SU-DHL-6 (cell line): ENCODE measurements around the gene BATF2.

ENCODE experiments used
- H2AFZ ChIP-seq: fragments of 200-600 bp; sonication (generic); 2 replicates; pipeline ENCODE4 v1.6.1; 2014; ENCODE audit warnings: low read depth, mild to moderate bottlenecking, moderate library complexity, mixed read lengths, antibody characterized with exemption, low read length; ENCODE audit not compliant: severe bottlenecking
- H3F3A ChIP-seq: fragments of 200-600 bp; shearing (Covaris generic); 2 replicates; pipeline ENCODE4 v1.6.0; 2016; ENCODE audit warnings: antibody characterized with exemption, mild to moderate bottlenecking; ENCODE audit not compliant: insufficient read depth
- H3K27ac ChIP-seq: fragments of 200-600 bp; sonication (generic); 2 replicates; pipeline ENCODE4 v1.5.1; 2016; ENCODE audit warnings: low read depth, mild to moderate bottlenecking, low read length, moderate library complexity, mixed read lengths
- H3K27me3 ChIP-seq: fragments of 200-600 bp; sonication (generic), shearing (Covaris generic); 2 replicates; pipeline ENCODE4 v1.6.0; 2014; ENCODE audit warnings: mild to moderate bottlenecking, low read length
- H3K36me3 ChIP-seq: fragments of 200-600 bp; sonication (generic); 2 replicates; pipeline ENCODE4 v1.6.1; 2014; ENCODE audit warnings: mild to moderate bottlenecking, low read length, mixed read lengths
- H3K4me2 ChIP-seq: fragments of 300-600, 200-600 bp; shearing (Covaris generic), sonication (generic); 2 replicates; pipeline ENCODE4 v1.6.0; 2014; ENCODE audit warnings: low read length, low read depth, mild to moderate bottlenecking; ENCODE audit not compliant: poor library complexity, severe bottlenecking
- H3K4me3 ChIP-seq: fragments of 200-600 bp; sonication (generic); 2 replicates; pipeline ENCODE4 v1.5.1; 2014; ENCODE audit warnings: antibody characterized with exemption, low read length, mild to moderate bottlenecking, mixed read lengths; ENCODE audit not compliant: insufficient read depth, poor library complexity, severe bottlenecking
- H3K79me2 ChIP-seq: fragments of 200-600 bp; sonication (generic); 2 replicates; pipeline ENCODE4 v1.6.1; 2014; ENCODE audit warnings: mild to moderate bottlenecking, low read length, moderate library complexity; ENCODE audit not compliant: insufficient read depth
- H3K9ac ChIP-seq: fragments of 200-600 bp; sonication (generic); 2 replicates; pipeline ENCODE4 v1.7.0; 2014; ENCODE audit warnings: mild to moderate bottlenecking, low read length
- H3K9me2 ChIP-seq: fragments of 200-600 bp; sonication (generic); replicated peaks from 2 replicates; pipeline ENCODE4 v1.6.1; 2014; ENCODE audit warnings: low read length; ENCODE audit not compliant: insufficient read depth
- H3K9me3 ChIP-seq: fragments of 200-600 bp; sonication (generic); 2 replicates; pipeline ENCODE4 v1.6.1; 2014; ENCODE audit warnings: low read length, mixed read lengths; ENCODE audit not compliant: insufficient read depth
- H4K20me1 ChIP-seq: fragments of 200-600 bp; sonication (generic); 2 replicates; pipeline ENCODE4 v1.6.1; 2014; ENCODE audit warnings: low read depth, mild to moderate bottlenecking, antibody characterized with exemption, low read length, moderate library complexity, mixed read lengths
- CTCF ChIP-seq: fragments of 200-600 bp; sonication (generic); IDR thresholded peaks from one replicate; pipeline ENCODE4 v1.5.1; 2017; ENCODE audit warnings: antibody characterized with exemption, mild to moderate bottlenecking, low read length, moderate library complexity; ENCODE audit not compliant: insufficient read depth, poor library complexity, severe bottlenecking
- EZH2phosphoT487 ChIP-seq: fragments of 200-600 bp; sonication (generic), shearing (Covaris generic); conservative IDR thresholded peaks from 2 replicates; pipeline ENCODE4 v1.6.1; 2018; ENCODE audit warnings: mild to moderate bottlenecking, antibody characterized with exemption, low read length, moderate library complexity, mixed read lengths

Gene BATF2

GRCh38 chr11:65002706-65003105 lies 5.9 kb upstream of the BATF2 start:
- no peak overlapping the region for H2AFZ ChIP-seq
- no peaks in the 10 kb centered on the region for H3K9me3 ChIP-seq
- no peak overlapping the region for H3K4me2 ChIP-seq
- H3K36me3 ChIP-seq = no peaks in the 10 kb centered on the region
- no peaks in the 10 kb centered on the region for H3F3A ChIP-seq
- H3K9ac ChIP-seq = no peak overlapping the region
- H3K79me2 ChIP-seq = no peaks in the 10 kb centered on the region
- no peak overlapping the region for H3K4me3 ChIP-seq
- no peaks in the 10 kb centered on the region for H4K20me1 ChIP-seq
- no peak for TF ChIP-seq CTCF
- no peak for TF ChIP-seq EZH2phosphoT487
- no peaks in the 10 kb centered on the region for H3K27me3 ChIP-seq
- no peaks in the 10 kb centered on the region for H3K9me2 ChIP-seq
- H3K27ac ChIP-seq = no peak overlapping the region

- Histone ChIP-seq H3K27me3 (no peaks in the 10 kb centered on the region), H3K27ac (no peak overlapping the region), H3K4me3 (no peak overlapping the region), H3K79me2 (no peaks in the 10 kb centered on the region), H3K9ac (no peak overlapping the region), H3F3A (no peaks in the 10 kb centered on the region), H2AFZ (no peak overlapping the region), H3K9me2 (no peaks in the 10 kb centered on the region), H3K36me3 (no peaks in the 10 kb centered on the region), H4K20me1 (no peaks in the 10 kb centered on the region), H3K4me2 (no peak overlapping the region), H3K9me3 (no peaks in the 10 kb centered on the region)
- TF ChIP-seq CTCF (no peak), EZH2phosphoT487 (no peak)
These were observed 2.7 kb upstream of the BATF2 start for GRCh38 chr11:64999478-64999877.

DNA sequence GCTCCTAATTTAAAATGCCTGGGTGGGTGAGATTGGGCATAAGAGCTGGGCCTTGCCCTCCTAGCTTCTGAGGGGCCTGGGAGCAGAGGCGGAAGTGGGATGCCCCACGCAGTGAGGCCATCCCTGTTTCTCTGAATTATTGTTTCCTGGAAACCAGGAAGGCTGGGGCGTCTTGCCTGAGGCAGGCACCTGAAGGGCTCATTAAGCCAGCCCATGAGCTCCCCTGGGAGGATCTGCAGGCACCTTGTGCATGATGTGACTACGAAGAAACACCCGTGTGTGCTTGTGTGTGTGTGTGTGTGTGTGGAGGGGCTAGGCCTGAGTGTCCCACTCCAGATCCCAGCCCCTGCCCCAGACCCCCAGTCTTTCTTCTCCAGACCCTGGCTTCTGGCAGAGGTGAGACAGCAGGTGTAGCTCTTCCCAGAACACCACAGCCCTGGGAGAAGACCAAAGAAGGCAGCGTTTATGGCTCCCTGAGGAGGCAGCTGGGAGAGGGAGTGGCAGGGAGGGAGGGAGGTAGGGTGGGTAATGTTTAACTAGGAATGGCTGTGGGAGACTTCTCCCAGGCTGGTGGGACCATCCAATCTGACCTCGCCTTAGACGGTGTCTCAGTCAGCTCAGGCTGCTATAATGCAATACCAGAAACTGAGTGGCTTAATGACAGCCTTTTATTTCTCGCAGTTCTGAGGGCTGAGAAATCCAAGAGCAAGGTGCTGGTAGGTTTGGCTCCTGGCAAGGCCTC lies 2.1 kb upstream of the BATF2 start:
- Histone ChIP-seq H3K9me2 (no peaks in the 10 kb centered on the region), H3F3A (no peaks in the 10 kb centered on the region), H3K4me2 (no peak overlapping the region), H3K27ac (no peak overlapping the region), H2AFZ (no peak overlapping the region), H4K20me1 (no peaks in the 10 kb centered on the region), H3K27me3 (no peaks in the 10 kb centered on the region), H3K9me3 (no peaks in the 10 kb centered on the region), H3K79me2 (no peaks in the 10 kb centered on the region), H3K36me3 (no peaks in the 10 kb centered on the region), H3K4me3 (no peak overlapping the region), H3K9ac (no peak overlapping the region)
- TF ChIP-seq CTCF (no peak), EZH2phosphoT487 (no peak)
